Measurements from ENCODE around the gene GPC6. TPM values are rescaled to one million over a fixed set of nuclear protein-coding genes. Genes with fewer than 3 reads are reported as not detected.

The GPC6 gene
- total and polyA plus RNA-seq, 2 donors (not counting 1 experiment from before 2014, with no cell fraction given) = not detected

GRCh38 chr13:93984876-93985275 lies 758.3 kb downstream of the GPC6 start:
- H3K4me3 Mint-ChIP-seq = no peak overlapping the region
- Histone ChIP-seq H4K20me1 (ENCODE audit: control insufficient read depth, insufficient read depth, low read length, poor library complexity, severe bottlenecking) (no peaks in the 10 kb centered on the region), H3K4me2 (replicated peaks; ENCODE audit: low read depth, low read length, poor library complexity, severe bottlenecking) (no peak overlapping the region), H3K4me3 (ENCODE audit: control extremely low read depth in 1 of 5, extremely low read depth in 1 of 5, insufficient read depth in 1 of 5, low read depth in 2 of 5, low read length in 4 of 5) (no peak overlapping the region), H3K79me2 (ENCODE audit: control insufficient read depth, insufficient read depth, low read length) (no peaks in the 10 kb centered on the region), H3K36me3 (replicated peaks in 1 of 2; ENCODE audit: control extremely low read depth in 1 of 2, control insufficient read depth in 1 of 2, extremely low read depth in 1 of 2, insufficient read depth in 2 of 2, low read length in 1 of 2) (no peaks in the 10 kb centered on the region), H3K4me1 (ENCODE audit: control insufficient read depth in 2 of 2, insufficient read depth in 2 of 2, low read length in 2 of 2) (no peaks in the 10 kb centered on the region), H3K27me3 (replicated peaks in 1 of 4; ENCODE audit: control extremely low read depth in 1 of 4, control insufficient read depth in 3 of 4, insufficient read depth in 4 of 4, low read length in 3 of 4) (no peaks in the 10 kb centered on the region), H2AFZ (ENCODE audit: insufficient read depth, low read depth, low read length, poor library complexity, severe bottlenecking) (no peak overlapping the region), H3K27ac (ENCODE audit: low read length in 2 of 2) (no peak overlapping the region), H3K9ac (ENCODE audit: low read length) (no peak overlapping the region), H3K9me3 (ENCODE audit: control extremely low read depth in 1 of 3, control insufficient read depth in 2 of 3, insufficient read depth in 1 of 3, low read length in 2 of 3) (no peaks in the 10 kb centered on the region)
- H3K27me3 Mint-ChIP-seq = no peaks in the 10 kb centered on the region
- intact Hi-C loops (cut with micrococcal nuclease) = no loop called here
- ChIA-PET CTCF (no interaction called here), POLR2A (no interaction called here)
- ATAC-seq (ENCODE audit: low read depth) (no peak), DNase-seq (no peak)
- WGBS (ENCODE audit: insufficient coverage) = 96% methylated on average over 5 of the region's 5 CpGs
- no peaks in the 10 kb centered on the region for H3K4me1 Mint-ChIP-seq
- no peaks in the 10 kb centered on the region for H3K9me3 Mint-ChIP-seq (ENCODE audit: insufficient read depth)
- H3K27ac Mint-ChIP-seq = no peak overlapping the region
- TF ChIP-seq EZH2 (IDR thresholded peaks at IDR 0.05; ENCODE audit: borderline replicate concordance, insufficient read depth, low read depth, low read length, poor library complexity, severe bottlenecking) (no peak), CTCF (IDR thresholded peaks at IDR 0.05) (no peak)

GRCh38 chr13:93987458-93987857 lies 760.9 kb downstream of the GPC6 start:
- no peaks in the 10 kb centered on the region for H4K20me1 ChIP-seq (ENCODE audit: control insufficient read depth, insufficient read depth, low read length, poor library complexity, severe bottlenecking)
- no peaks in the 10 kb centered on the region for H3K27me3 ChIP-seq (replicated peaks in 1 of 4; ENCODE audit: control extremely low read depth in 1 of 4, control insufficient read depth in 3 of 4, insufficient read depth in 4 of 4, low read length in 3 of 4)
- H3K9me3 ChIP-seq (ENCODE audit: control extremely low read depth in 1 of 3, control insufficient read depth in 2 of 3, insufficient read depth in 1 of 3, low read length in 2 of 3) = no peaks in the 10 kb centered on the region
- no peaks in the 10 kb centered on the region for H3K27me3 Mint-ChIP-seq
- no peak for ATAC-seq (ENCODE audit: low read depth)
- no peak overlapping the region for H2AFZ ChIP-seq (ENCODE audit: insufficient read depth, low read depth, low read length, poor library complexity, severe bottlenecking)
- H3K4me3 Mint-ChIP-seq = no peak overlapping the region
- no peak overlapping the region for H3K4me3 ChIP-seq (ENCODE audit: control extremely low read depth in 1 of 5, extremely low read depth in 1 of 5, insufficient read depth in 1 of 5, low read depth in 2 of 5, low read length in 4 of 5)
- no peak for TF ChIP-seq CTCF (IDR thresholded peaks at IDR 0.05)
- H3K4me1 Mint-ChIP-seq = no peaks in the 10 kb centered on the region
- ChIA-PET POLR2A (no interaction called here), CTCF (no interaction called here)
- H3K4me2 ChIP-seq (replicated peaks; ENCODE audit: low read depth, low read length, poor library complexity, severe bottlenecking) = no peak overlapping the region
- no peak for DNase-seq
- no peak overlapping the region for H3K27ac Mint-ChIP-seq
- no peak overlapping the region for H3K9ac ChIP-seq (ENCODE audit: low read length)
- no peak overlapping the region for H3K27ac ChIP-seq (ENCODE audit: low read length in 2 of 2)
- H3K9me3 Mint-ChIP-seq (ENCODE audit: insufficient read depth) = no peaks in the 10 kb centered on the region
- no peaks in the 10 kb centered on the region for H3K36me3 ChIP-seq (replicated peaks in 1 of 2; ENCODE audit: control extremely low read depth in 1 of 2, control insufficient read depth in 1 of 2, extremely low read depth in 1 of 2, insufficient read depth in 2 of 2, low read length in 1 of 2)
- intact Hi-C loops (cut with micrococcal nuclease) = no loop called here
- H3K4me1 ChIP-seq (ENCODE audit: control insufficient read depth in 2 of 2, insufficient read depth in 2 of 2, low read length in 2 of 2) = no peaks in the 10 kb centered on the region
- no peaks in the 10 kb centered on the region for H3K79me2 ChIP-seq (ENCODE audit: control insufficient read depth, insufficient read depth, low read length)

All from B cell (primary cell).